HepG2 (cell line): ENCODE measurements around the gene PTPN13. TPM values are rescaled to one million over a fixed set of nuclear protein-coding genes. Genes with fewer than 3 reads are reported as not detected.

Experiments
- ATF5 ChIP-seq: sonication (generic); formaldehyde crosslinking; IDR thresholded peaks from 2 replicates; pipeline ENCODE4 v1.4.0; 2020; ENCODE audit warnings: mild to moderate bottlenecking, low read depth, missing genetic modification reagents
- HMG20A ChIP-seq: IDR thresholded peaks from 2 replicates; pipeline ENCODE4 v1.6.1; 2016; ENCODE audit warnings: borderline replicate concordance
- HOXA9 ChIP-seq: sonication (generic); formaldehyde crosslinking; IDR thresholded peaks from 2 replicates; pipeline ENCODE4 v1.8.1; 2022; ENCODE audit warnings: missing genetic modification reagents, mild to moderate bottlenecking, moderate library complexity, borderline replicate concordance
- IKZF1 ChIP-seq: fragments of 450-650 bp; IDR thresholded peaks from 2 replicates; pipeline ENCODE4 v1.7.1; 2016
- MIER2 ChIP-seq: IDR thresholded peaks from 2 replicates; pipeline ENCODE4 v1.6.1; 2016; ENCODE audit warnings: missing biosample characterization, missing genetic modification reagents
- MIXL1 ChIP-seq: IDR thresholded peaks from 2 replicates; pipeline ENCODE4 v1.6.1; 2016
- MXI1 ChIP-seq: IDR thresholded peaks from 3 replicates; pipeline ENCODE4 v1.6.1; 2012; ENCODE audit warnings: low read depth, low read length, inconsistent platforms, borderline replicate concordance
- NCOR1 ChIP-seq: fragments of 200-600 bp; sonication (generic); IDR thresholded peaks from 2 replicates; pipeline ENCODE4 v1.7.0; 2017; ENCODE audit warnings: antibody characterized with exemption, low read length, borderline replicate concordance
- NR1H2 ChIP-seq: sonication (generic); formaldehyde crosslinking; IDR thresholded peaks from 2 replicates; pipeline ENCODE4 v1.8.1; 2022; ENCODE audit warnings: low read depth, missing genetic modification reagents, borderline replicate concordance
- PHB2 ChIP-seq: fragments of 450-650 bp; IDR thresholded peaks from 2 replicates; pipeline ENCODE4 v1.6.1; 2018; ENCODE audit not compliant: partially characterized antibody
- POGK ChIP-seq: sonication (generic); formaldehyde crosslinking; conservative IDR thresholded peaks from 2 replicates; pipeline ENCODE4 v1.8.0; 2022; ENCODE audit warnings: mild to moderate bottlenecking, moderate library complexity, missing genetic modification reagents
- POLR2G ChIP-seq: fragments of 200-400 bp; formaldehyde crosslinking; IDR thresholded peaks from 2 replicates; pipeline ENCODE4 v1.6.1; 2018; ENCODE audit warnings: mild to moderate bottlenecking, low read depth, low read length, moderate library complexity
- PRPF4 ChIP-seq: fragments of 200-400 bp; formaldehyde crosslinking; IDR thresholded peaks from 2 replicates; pipeline ENCODE4 v1.6.1; 2016; ENCODE audit warnings: low read length, low read depth; ENCODE audit not compliant: poor library complexity, severe bottlenecking
- SMC3 ChIP-seq: IDR thresholded peaks from 2 replicates; pipeline ENCODE4 v1.6.1; 2011; ENCODE audit warnings: low read length, improper control_type of control experiment
- SNAPC2 ChIP-seq: sonication (generic); formaldehyde crosslinking; IDR thresholded peaks from 2 replicates; pipeline ENCODE4 v1.8.1; 2022; ENCODE audit warnings: mild to moderate bottlenecking, missing genetic modification reagents
- ZNF136 ChIP-seq: sonication (generic); formaldehyde crosslinking; IDR thresholded peaks from 2 replicates; pipeline ENCODE4 v1.8.1; 2022; ENCODE audit warnings: low read depth, mild to moderate bottlenecking, moderate library complexity, missing genetic modification reagents
- ZNF20 ChIP-seq: sonication (generic); formaldehyde crosslinking; IDR thresholded peaks from 2 replicates; pipeline ENCODE4 v1.4.0; 2020; ENCODE audit warnings: mild to moderate bottlenecking, moderate library complexity, missing genetic modification reagents
- ZNF34 ChIP-seq: sonication (generic); formaldehyde crosslinking; IDR thresholded peaks from 2 replicates; pipeline ENCODE4 v1.4.0; 2020; ENCODE audit warnings: mild to moderate bottlenecking, missing genetic modification reagents, borderline replicate concordance
- ZNF577 ChIP-seq: sonication (generic); formaldehyde crosslinking; IDR thresholded peaks from 2 replicates; pipeline ENCODE4 v1.4.0; 2020; ENCODE audit warnings: mild to moderate bottlenecking, low read depth, missing genetic modification reagents, borderline replicate concordance
- ZNF615 ChIP-seq: sonication (generic); formaldehyde crosslinking; IDR thresholded peaks from 2 replicates; pipeline ENCODE4 v1.5.0; 2020; ENCODE audit warnings: mild to moderate bottlenecking, missing genetic modification reagents, borderline replicate concordance
- ZNF737 ChIP-seq: sonication (generic); formaldehyde crosslinking; IDR thresholded peaks from 2 replicates; pipeline ENCODE4 v1.5.0; 2020; ENCODE audit warnings: missing genetic modification reagents, mild to moderate bottlenecking, borderline replicate concordance
- ZNF75D ChIP-seq: sonication (generic); formaldehyde crosslinking; IDR thresholded peaks from 2 replicates; pipeline ENCODE4 v1.8.1; 2023; ENCODE audit warnings: missing genetic modification reagents, mild to moderate bottlenecking, borderline replicate concordance
- ZNF841 ChIP-seq: sonication (generic); formaldehyde crosslinking; IDR thresholded peaks from 2 replicates; pipeline ENCODE4 v1.8.1; 2023; ENCODE audit warnings: missing genetic modification reagents, borderline replicate concordance
- ZNF883 ChIP-seq: sonication (generic); formaldehyde crosslinking; IDR thresholded peaks from 2 replicates; pipeline ENCODE4 v1.5.1; 2020; ENCODE audit warnings: mild to moderate bottlenecking, missing genetic modification reagents; ENCODE audit errors: not compliant biosample characterization
- polyA plus RNA-seq, 8 experiments: library from polyadenylated mRNA; depleted of rRNA in 3 of 8; stranded (reverse) in 7 of 8; unstranded in 1 of 8; fragments of >200 nt; fragmentation: Illumina TruSeq in 4 of 8; extraction: Trizol in 4 of 8; gene quantifications; 2 replicates each; pipeline versions ENCODE4 v1.2.1 to v1.2.3, GENCODE V29; 2011 to 2016; ENCODE audit warnings: low read depth in 4 of 8, missing spikeins in 1 of 8, mixed read lengths in 1 of 8; ENCODE audit not compliant: insufficient read depth in 1 of 8
- total RNA-seq, 5 experiments: library from RNA; depleted of rRNA; stranded (reverse); fragments of >200 nt; fragmentation: Illumina TruSeq; extraction: Trizol; gene quantifications; 2 replicates each; pipeline ENCODE4 v1.2.3, GENCODE V29; 2016; ENCODE audit warnings: low read depth in 1 of 5
- TF ChIP-seq, protein P1 (sequence below): IDR thresholded peaks from 2 replicates; pipeline ENCODE4 v1.6.1; 2018; ENCODE audit warnings: missing genetic modification reagents
- TF ChIP-seq, protein P2 (sequence below): sonication (generic); formaldehyde crosslinking; IDR thresholded peaks from 2 replicates; pipeline ENCODE4 v1.5.1; 2020; ENCODE audit warnings: mild to moderate bottlenecking, missing genetic modification reagents, borderline replicate concordance
- TF ChIP-seq, protein P3 (sequence below): sonication (generic); formaldehyde crosslinking; IDR thresholded peaks from 2 replicates; pipeline ENCODE4 v1.8.1; 2023; ENCODE audit warnings: mild to moderate bottlenecking, missing genetic modification reagents

PTPN13 gene
- total and polyA plus RNA-seq, 2 of the 13 experiments (the other 11 are each of a cell fraction or from before 2014, with no cell fraction given): not detected

DNA sequence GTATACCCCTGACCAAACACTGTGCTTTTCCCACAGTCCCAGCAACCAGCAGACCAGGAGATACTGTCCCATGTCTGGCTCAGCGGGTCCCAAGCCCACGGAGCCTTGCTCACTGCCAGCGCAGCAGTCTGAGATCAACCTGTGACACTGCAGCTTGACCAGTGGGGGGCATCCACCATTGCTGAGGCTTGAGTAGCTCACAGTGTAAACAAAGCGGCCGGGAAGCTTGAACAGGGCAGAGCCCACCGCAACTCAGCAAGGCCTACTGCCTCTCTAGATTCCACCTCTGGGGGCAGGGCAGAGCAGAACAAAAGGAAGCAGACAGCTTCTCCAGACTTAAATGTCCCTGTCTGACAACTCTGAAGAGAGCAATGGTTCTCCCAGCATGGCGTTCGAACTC is 197.0 kb downstream of the PTPN13 start (continued):
- TF ChIP-seq ZNF577: no peak
- no peak for TF ChIP-seq MXI1
- no peak for TF ChIP-seq HMG20A
- TF ChIP-seq ZNF20 (CRISPR knock-in tag): no peak
- TF ChIP-seq ATF5 (CRISPR knock-in tag): no peak
- TF ChIP-seq ZNF136 (CRISPR knock-in tag): no peak
- no peak for TF ChIP-seq POLR2G
- TF ChIP-seq ZNF75D (CRISPR knock-in tag): no peak
- TF ChIP-seq, protein P1, sequence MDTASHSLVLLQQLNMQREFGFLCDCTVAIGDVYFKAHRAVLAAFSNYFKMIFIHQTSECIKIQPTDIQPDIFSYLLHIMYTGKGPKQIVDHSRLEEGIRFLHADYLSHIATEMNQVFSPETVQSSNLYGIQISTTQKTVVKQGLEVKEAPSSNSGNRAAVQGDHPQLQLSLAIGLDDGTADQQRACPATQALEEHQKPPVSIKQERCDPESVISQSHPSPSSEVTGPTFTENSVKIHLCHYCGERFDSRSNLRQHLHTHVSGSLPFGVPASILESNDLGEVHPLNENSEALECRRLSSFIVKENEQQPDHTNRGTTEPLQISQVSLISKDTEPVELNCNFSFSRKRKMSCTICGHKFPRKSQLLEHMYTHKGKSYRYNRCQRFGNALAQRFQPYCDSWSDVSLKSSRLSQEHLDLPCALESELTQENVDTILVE (CRISPR knock-in tag): no peak
- no peak for TF ChIP-seq NR1H2 (CRISPR knock-in tag)
- no peak for TF ChIP-seq HOXA9 (CRISPR knock-in tag)
- no peak for TF ChIP-seq ZNF883 (CRISPR knock-in tag)
- no peak for TF ChIP-seq MIER2 (CRISPR knock-in tag)
- no peak for TF ChIP-seq PRPF4
- TF ChIP-seq MIXL1 (CRISPR knock-in tag): no peak
- TF ChIP-seq PHB2: no peak
- TF ChIP-seq ZNF615 (CRISPR knock-in tag): no peak
- no peak for TF ChIP-seq ZNF34 (CRISPR knock-in tag)
- TF ChIP-seq IKZF1: no peak
- no peak for TF ChIP-seq NCOR1
- TF ChIP-seq SMC3: no peak; the same call in 1 of the 2 replicates
- no peak for TF ChIP-seq SNAPC2
- TF ChIP-seq, protein P2, sequence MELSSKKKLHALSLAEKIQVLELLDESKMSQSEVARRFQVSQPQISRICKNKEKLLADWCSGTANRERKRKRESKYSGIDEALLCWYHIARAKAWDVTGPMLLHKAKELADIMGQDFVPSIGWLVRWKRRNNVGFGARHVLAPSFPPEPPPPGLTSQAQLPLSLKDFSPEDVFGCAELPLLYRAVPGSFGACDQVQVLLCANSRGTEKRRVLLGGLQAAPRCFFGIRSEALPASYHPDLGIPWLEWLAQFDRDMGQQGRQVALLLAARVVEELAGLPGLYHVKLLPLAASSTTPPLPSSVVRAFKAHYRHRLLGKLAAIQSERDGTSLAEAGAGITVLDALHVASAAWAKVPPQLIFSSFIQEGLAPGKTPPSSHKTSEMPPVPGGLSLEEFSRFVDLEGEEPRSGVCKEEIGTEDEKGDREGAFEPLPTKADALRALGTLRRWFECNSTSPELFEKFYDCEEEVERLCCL (CRISPR knock-in tag): no peak
- TF ChIP-seq, protein P3, sequence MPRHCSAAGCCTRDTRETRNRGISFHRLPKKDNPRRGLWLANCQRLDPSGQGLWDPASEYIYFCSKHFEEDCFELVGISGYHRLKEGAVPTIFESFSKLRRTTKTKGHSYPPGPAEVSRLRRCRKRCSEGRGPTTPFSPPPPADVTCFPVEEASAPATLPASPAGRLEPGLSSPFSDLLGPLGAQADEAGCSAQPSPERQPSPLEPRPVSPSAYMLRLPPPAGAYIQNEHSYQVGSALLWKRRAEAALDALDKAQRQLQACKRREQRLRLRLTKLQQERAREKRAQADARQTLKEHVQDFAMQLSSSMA (CRISPR knock-in tag): no peak
- peak; percentile 77 for TF ChIP-seq POGK (CRISPR knock-in tag)
- no peak for TF ChIP-seq ZNF841
- TF ChIP-seq ZNF737 (CRISPR knock-in tag): no peak
